C1 segment of cervical spinal cord (tissue), 14 donors: Measurements from ENCODE around the gene ZNF398.

Experiments used
- DNase-seq, 14 donors: peaks; one replicate each; lab custom pipeline; 2025; lab: John Stamatoyannopoulos, UW

The ZNF398 gene

GRCh38 chr7:149150981-149151380, 3.7 kb downstream of the ZNF398 start:
- DNase-seq, result no peak

DNA sequence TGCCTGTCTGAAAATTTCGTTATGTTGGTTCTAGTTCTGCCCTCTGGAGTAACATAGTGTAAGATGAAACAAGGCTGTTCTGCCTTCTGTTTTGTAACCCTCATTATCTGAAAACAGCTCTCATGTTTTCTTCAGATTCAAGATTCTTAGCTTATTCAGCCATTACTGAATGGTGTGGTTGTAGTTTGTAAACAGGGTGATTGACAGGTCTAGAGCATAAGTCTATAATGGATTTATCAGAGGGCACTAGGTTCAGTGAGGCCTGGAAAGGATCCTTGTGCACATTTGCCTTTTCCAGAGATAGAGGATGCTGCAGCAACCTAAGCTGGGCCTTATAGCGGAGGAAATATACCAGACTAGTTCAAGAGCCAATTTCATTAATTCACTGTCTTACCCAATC, 6.1 kb downstream of the ZNF398 start:
- DNase-seq, result no peak

DNA sequence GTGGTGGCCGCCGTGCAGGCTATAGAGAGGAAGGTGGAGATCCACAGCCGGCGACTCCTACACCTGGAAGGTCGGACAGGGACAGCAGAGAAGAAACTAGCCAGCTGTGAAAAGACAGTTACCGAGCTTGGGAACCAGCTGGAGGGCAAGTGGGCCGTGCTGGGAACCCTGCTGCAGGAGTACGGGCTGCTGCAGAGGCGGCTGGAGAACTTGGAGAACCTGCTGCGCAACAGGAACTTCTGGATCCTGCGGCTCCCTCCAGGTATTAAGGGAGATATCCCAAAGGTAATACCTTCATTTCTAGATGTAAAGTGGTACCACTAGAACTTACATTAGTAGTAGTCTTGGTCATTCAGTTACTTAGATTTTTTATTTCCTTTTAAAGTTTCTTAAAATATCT, 6.8 kb downstream of the ZNF398 start:
- no peak for DNase-seq

DNA sequence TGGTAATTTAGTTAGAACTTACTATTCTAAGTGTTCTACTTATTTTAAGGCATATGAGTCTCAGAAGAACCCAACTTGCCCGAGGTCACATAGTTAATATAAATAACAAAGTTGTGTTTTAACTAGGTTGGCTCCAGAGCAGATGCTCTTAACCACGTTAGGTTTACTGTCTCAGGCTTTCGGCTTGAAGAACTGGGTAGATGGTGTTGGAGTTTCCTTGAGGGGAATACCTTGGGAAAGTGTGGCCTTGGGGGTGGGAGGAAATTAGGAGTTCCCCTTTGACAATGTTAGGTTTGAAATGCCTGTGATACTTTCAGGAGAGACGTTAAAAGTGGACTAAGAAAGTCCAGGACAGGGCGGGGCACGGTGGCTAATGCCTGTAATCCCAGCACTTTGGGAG, 9.6 kb downstream of the ZNF398 start:
- no peak for DNase-seq

DNA sequence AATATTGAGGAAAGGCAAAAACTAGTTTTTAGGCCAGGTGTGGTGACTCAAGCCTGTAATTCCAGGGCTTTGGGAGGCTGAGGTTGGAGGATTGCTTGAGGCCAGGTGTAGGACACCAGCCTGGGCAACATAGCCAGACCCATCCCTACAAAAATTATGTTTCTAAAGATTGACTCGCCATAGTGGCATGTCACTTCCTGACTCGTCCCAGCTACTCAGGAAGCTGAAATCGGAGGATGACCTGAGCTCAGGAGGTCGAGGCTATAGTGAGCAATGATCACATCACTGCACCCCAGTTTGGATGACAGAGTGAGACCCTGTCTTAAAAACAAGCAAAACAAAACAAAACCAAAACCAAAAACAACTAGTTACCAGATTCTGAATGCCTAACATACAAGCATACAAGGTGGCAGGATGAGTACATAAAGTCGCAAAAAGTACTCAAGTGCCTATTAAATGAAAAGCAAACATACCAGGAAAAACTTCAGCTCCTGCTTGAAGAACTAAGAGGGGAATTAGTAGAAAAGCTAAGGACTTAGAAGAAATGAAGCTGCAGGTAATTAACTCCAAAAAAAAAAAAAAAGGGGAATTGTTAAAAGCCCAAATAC, 14.1 kb downstream of the ZNF398 start:
- no peak for DNase-seq

DNA sequence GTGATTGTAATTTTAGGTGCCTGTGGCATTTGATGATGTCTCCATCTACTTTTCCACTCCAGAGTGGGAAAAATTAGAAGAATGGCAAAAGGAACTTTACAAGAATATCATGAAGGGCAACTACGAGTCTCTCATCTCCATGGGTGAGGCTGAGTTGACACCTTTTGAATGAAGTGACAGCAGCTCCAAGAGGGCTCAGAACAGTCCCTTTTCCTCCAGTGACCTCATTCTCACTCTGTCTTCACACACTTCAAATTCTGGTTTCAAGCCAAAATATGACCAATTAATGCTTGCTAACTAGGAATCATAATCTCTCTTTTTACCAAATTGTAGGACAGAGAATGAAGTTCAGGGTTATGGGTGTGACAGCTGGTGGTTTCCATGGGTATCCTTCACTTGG, 18.9 kb downstream of the ZNF398 start:
- DNase-seq, result no peak

DNA sequence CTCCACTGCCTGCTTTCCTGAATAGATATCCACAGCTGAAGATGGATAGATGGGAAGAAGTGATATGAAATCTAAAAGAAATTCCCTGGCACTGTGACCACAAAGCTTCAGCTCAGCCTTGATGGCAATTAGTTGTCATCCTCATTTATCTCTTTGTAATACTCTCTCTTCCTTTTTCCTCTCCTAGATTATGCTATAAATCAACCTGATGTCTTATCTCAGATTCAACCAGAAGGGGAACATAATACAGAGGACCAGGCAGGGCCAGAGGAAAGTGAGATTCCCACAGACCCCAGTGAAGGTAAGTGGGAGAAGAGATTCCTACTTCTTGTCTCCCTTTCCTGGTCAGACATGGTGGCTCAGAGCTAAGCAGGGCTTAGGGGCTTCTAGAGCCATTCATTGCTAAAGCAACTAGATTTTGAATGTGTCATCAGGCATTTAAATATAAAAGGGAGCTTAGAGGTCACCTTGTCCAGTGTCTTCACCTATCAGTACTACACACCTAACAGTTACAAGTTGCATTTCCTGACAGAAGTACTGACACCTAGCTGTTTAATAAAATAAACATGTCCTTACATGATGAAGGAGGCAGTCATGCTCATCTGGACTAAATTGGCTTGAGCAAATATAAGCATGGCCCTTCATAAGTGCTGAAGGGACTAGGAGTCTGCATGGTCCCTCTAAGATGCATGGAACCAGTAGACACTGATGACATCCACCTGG, 19.5 kb downstream of the ZNF398 start:
- DNase-seq, result no peak

GRCh38 chr7:149171892-149172533, 24.8 kb downstream of the ZNF398 start:
- no peak for DNase-seq

DNA sequence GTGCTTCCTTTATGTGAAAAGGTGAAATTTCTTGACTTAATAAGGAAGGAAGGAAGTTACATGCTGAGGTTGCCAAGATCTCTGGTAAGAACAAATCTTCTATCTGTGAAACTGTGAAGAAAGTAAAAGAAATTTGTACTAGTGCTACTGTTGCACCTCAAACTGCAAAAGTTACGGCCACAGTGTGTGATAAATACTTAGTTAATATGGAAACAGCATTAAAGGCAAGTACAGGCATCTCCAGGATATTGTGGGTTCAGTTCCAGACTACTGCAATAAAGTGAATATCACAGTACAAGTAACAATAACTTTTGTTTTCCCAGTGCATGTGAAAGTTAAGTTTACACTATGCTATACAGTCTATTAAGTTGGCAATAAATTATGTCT, 25.3 kb downstream of the ZNF398 start:
- DNase-seq, result no peak

- DNase-seq, result no peak
Observed at GRCh38 chr7:149175150-149175549, 27.9 kb downstream of the ZNF398 start.

GRCh38 chr7:149179241-149179640, 32.0 kb downstream of the ZNF398 start:
- no peak for DNase-seq

DNA sequence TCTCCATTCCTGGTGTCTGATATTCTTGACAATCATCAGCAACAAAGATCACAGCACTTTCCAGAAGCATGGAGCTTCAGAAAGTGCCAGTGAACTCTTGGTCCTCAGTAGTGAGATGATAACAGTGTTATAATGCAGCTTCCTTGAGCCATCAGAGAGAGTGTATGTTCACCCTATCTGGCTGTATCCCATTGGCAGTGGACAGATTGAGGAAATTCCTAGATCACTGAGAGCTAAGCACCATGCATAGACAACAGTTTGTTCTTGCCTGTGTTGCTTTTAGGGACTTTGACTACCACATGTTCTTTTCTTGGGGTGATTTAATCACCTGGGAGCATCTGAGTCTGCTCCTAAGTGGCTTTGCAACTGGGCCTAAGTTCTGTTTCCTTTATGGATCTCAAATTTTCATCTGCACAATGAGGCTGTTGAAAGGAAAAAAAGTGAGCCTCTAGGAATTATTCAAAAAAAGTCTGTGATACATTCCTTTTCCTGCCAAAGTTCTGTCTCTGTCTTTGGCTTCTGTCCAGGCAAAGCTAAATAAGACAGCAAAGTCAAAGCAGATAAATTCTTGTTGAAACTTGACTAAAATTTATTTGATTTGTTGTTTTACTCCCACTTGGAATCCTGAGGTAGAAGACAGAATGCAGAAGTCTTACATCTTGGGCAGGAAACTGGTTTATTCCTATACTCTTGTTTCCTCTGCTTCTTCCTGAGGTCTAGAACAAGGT, 33.6 kb downstream of the ZNF398 start:
- DNase-seq, result no peak

DNA sequence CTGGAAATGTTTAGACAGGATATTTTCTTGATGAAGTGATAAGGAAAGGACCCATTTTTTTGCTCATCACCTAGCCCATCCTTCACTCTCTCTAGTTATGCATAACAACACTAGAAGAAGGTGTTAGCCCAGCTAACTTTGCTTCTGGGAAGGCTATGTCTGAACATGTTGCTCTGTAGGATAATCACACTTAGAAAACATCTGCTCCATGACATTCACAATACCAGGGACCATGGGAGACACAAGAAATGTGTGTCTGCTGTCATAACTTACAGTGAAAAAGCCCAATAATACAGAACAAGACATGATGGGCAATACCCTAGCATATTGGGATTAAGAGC, 34.2 kb downstream of the ZNF398 start:
- DNase-seq, result no peak

DNA sequence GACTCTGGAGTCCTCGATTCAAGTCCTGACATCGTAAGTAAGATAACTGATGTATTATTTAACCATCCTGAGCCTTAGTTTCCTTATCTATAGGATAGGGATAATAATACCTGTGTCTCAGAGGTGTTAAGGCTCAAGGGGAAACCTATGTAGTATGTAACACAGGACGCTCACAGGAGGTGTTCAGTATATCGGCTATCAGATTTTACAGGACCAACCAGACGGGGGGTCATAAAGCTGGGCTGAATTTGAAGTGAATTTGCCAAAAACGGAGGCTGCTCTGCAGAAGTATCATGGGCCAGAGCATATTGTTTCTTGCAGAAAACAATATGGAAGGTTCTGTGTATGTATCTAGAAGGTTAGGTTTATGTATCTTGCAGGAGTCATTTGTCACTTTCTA, 37.0 kb downstream of the ZNF398 start:
- DNase-seq, result no peak

DNA sequence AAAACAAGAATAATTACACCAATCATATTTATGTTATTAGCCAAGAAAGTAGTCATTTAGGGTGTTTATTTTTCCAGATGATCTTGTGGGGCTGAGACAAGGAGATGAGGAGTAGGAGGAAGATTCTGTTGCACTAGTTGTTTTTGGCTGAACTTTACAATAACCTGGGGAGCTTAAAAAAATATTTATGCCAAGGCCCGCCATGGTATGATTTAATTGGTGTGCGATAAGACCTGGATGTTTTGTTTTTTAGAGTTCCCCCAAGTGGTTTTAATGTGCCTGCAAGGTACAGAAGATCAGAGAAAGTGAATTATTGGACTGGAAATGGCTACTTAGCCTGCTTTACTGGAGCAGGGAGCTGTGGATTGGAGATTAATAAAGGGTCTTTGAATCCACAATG, 41.0 kb downstream of the ZNF398 start:
- DNase-seq, result no peak

GRCh38 chr7:149188637-149189259, 41.5 kb downstream of the ZNF398 start:
- DNase-seq, result no peak

DNA sequence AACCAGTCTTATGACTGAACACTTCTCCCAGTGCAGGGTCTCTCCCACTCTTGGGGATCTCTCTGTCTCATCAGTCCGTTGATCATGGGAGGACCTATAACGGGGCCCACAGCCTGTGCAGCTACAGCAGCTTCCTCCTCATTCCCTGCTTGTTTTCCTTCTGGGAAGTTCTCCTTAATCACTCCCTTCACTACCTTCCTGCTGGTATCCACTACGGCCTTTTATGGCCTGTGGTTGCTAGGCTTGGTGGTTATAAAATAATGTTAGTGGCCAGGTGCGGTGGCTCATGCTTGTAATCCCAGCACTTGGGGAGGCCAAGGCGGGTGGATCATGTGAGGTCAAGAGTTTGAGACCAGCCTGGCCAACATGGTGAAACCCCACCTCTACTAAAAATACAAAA, 44.6 kb downstream of the ZNF398 start:
- no peak for DNase-seq

DNA sequence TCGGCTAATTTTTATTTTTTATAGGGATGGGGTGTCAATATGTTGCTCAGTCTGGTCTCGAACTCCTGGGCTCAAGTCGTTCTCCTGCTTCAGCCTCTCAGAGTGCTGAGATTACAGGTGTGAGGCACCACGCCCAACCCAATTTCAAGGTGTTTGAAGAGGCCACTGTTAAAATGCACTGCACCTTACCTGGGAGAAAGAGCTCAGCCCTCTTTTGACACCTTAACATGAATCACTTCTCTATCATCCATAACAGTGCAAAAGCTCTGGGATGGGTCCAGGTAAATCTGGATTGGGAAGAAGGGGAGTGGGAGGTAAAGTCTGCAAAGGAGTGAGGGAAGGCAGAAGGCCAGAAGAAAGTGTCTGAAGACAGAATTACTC, 47.5 kb downstream of the ZNF398 start:
- no peak for DNase-seq

DNA sequence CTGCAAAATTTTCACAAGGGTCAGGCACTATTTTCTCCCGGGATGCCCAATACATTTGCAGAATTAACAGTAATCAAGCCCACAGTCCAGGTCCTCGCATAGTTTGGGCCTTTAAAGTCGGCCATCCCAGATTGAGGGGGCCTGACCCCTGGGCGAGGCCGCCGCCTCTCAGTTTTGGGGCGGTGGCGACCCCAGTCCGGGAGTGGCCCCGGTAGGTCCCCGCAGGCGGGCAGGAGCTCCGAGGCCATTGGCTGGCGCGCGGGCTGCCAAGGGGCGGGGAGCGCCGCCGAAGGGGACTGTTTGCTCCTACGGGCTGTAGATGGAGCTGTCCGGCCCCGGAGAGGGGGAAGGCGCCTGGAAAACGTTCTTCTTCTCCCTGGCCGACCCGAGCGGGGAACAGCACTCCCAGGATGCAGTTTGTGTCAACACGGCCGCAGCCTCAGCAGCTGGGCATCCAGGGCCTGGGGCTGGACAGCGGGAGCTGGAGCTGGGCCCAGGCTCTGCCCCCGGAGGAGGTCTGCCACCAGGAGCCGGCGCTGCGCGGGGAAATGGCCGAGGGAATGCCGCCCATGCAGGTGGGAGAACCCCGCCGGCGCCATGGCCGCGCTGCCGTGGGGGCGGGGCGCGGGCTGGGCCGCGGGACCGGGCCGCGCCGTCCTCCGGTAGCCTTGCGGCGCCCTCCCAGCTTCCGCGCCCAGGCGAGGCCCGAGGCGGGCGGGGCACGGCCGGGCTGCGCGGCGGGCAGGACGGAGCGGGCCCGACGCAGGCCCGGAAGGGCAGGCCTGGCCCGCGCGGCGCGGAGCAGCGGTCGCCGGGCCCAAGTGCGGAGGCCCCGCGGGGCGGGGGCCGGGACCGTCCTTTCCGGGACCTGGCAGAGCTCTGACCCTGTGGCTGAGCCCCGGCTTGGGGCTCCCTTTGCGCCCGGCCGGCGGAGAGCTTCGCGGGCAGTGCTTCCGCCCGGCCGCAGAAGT, 48.2 kb downstream of the ZNF398 start, which contains the start of gene ZNF282:
ZNF282 (plus strand) TSS at position 367 of the 971 bp plus-strand sequence; CDS start at position 411, 44 bp downstream.
- DNase-seq, result peak; percentile 46 to 88 (median 82)

DNA sequence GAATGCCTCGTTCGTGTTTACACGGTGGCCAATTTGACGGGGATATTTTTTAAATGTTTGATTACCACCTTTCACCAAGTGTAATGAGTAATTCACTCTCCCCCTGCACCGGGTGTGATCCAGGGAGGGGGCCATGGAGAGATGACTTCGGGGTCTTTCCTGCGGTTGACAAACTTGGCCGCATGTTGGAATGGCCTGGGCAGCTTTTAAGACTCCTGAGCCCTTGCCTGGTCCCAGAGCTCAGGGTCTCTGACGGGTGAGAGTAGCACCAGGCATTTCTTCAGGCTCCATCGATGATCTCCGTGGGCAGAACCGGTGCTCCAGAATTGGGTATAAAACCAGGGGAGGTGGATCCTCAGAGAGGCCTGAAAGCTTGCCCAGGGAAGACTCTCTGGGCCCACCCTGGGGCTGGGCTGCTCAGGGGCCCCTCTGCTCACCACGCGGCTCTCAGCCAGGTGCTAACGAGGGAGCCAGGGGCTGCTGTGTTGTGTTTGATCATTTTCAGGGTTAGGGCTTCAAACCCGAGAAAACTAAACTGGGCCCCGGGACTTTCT, 49.0 kb downstream of the ZNF398 start:
- DNase-seq, result peak in 2 of 14 donors; percentile 4 to 33
